ENCODE measurements around the gene POLR1A. TPM values are rescaled to one million over a fixed set of nuclear protein-coding genes. Genes with fewer than 3 reads are reported as not detected.

Gene POLR1A
- polyA plus RNA-seq, 1 donor = 24.7 TPM

GRCh38 chr2:85978883-85979780 is 126.6 kb downstream of the POLR1A start:
- no peak for DNase-seq

DNA sequence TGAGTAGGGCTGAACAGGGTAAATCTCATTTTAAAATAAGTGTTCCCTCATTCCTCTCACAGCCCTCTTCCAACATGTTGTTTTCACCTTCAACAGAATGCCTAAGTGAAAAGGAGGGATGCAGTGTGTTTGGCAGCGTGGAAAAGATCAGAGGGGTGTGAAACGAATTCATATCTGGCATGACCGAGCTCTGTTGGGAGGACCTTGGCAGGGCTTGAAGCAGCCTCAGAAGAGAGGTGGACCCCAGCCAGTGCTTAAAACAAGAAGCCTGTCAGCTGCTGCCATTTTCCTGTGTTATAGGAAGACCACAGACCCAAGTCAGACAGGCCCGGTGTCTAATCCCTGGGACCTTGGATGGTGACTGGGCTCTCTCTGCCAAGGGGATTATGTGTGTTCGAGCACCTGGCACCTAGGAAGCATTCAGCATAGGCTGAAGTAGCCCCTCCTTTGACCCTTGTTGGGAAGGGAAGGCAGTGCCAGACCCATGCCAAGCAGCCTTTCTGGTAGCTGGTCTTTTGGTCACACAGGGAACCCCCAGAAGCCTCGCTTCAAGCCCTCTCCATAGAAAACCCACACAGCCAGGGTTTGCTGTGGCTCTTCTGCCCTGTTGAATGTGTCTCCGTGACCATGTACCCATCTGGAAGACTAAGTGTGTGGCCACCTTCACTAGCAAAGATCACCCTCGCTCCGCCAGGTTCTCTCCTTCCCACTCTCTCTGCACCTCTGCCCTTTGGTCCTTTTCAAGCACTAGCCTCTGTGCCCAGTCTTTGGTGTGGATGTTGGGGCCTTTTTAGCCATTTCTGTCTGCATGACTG is 129.4 kb downstream of the POLR1A start:
- DNase-seq = no peak

- no peak for DNase-seq
Measured at GRCh38 chr2:85975581-85975980, 130.1 kb downstream of the POLR1A start.

DNA sequence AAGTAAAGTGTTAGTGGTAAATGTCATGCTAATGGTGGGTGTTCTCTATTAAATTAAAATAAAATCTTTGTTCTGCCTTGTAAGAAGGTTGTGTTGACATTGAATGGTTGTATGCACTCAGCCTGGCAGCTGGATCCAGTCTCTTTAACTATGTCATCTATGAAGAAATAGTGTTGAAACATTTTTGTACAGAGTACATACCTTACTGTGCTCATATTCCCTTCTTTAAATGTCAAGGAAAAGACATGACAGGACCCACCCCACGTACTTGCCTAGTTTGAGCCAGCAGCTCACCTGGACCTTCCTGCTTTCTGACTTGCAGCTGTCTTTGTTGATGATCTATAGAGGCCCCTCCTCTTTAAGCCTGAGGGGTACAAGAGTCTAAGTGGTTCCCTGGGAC is 131.3 kb downstream of the POLR1A start:
- no peak for DNase-seq

DNA sequence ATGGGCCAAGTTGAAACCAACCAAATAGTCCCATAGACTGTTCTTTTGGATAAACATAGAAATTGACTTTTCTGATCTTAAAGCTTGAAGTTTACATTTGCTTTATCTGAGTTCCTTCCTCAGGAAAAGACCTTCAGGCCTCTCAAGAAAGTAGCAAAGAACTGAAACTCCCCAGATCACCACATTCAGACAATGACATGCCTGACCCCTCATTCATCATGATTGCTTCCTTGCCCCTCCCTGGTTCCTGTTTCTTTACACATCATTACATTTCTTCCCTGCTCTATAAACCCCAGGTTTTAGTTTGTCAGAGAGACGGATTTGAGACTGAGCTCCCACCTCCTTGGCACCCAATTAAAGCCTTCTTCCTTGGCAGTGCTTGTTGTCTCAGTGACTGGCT is 133.3 kb downstream of the POLR1A start:
- no peak for DNase-seq

DNA sequence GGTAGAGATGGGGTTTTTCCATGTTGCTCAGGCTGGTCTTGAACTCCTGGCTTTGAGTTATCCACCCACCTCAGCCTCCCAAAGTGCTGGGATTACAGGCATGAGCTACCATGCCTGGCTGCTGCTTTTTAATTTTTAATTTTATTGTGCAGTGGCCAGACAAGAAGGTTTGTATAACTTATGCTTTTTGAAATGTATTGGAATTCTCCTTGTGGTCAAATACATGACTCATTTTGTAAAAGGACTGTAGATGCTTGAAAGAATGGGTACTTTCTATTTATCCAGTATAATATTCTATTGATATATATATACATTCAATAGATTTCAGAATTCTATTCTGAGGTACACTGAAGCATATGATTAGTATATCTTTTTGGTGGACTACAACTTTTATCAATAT is 134.3 kb downstream of the POLR1A start:
- DNase-seq = no peak

Other genes starting within 250 kb of the POLR1A start
- gene ST3GAL5, start 216.9 kb downstream of the POLR1A start, polyA plus RNA-seq (ENCODE audit: insufficient read length) = 14.7 TPM
- gene PTCD3, start 349 bp upstream of the POLR1A start, polyA plus RNA-seq (ENCODE audit: insufficient read length) = 182 TPM
- gene IMMT, start 89.6 kb upstream of the POLR1A start, polyA plus RNA-seq (ENCODE audit: insufficient read length) = 120 TPM
- 50.3 TPM for gene MRPL35, start 93.6 kb upstream of the POLR1A start, polyA plus RNA-seq (ENCODE audit: insufficient read length)
- gene REEP1, start 231.7 kb upstream of the POLR1A start, polyA plus RNA-seq (ENCODE audit: insufficient read length) = 3.5 TPM

Measured in left kidney (tissue), 2 donors.